Measurements from ENCODE around the gene CLIC3.
"Not testable (repeated sequence)": the region's sequence is repeated elsewhere in the genome, so short reads cannot be mapped to it uniquely, and the experiment has no call there.

CLIC3 gene

DNA sequence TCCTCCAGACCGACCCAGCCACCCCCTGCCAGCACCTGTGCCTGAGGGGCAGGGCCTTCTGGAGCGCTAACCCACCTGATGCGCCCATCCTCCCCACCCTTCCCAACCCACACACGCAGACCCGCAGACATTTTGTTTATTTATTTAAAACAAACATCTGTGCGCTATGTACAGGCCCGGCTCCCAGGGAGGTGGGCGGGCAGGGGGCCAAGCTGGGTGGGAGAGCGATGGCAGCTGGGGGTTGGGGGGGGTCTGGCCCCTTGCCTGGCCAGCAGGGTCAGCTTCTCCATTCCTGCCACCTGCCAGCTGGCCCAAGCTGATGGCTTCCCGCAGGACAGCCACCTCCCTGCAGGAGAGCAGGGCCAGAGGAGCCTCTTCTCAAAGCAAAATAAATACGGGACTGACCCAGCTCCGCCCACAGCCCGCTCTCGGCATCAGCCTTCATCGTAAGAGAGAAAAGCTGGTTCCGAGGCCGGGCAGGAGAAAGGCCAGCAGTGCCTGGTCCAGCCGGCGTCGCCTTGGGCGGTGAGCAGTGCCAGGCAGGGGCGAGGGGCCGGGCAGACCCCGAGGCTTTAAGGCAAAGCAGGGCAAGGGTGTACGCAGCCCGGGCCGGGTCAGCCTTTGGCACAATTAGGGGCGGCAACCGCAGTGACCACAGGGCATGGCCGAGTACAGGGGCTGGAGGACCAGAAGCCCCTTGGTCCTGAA lies 10.9 kb upstream of the CLIC3 start:
- Histone ChIP-seq H3K4me3 (no peak overlapping the region), H3K27ac (no peak overlapping the region)

DNA sequence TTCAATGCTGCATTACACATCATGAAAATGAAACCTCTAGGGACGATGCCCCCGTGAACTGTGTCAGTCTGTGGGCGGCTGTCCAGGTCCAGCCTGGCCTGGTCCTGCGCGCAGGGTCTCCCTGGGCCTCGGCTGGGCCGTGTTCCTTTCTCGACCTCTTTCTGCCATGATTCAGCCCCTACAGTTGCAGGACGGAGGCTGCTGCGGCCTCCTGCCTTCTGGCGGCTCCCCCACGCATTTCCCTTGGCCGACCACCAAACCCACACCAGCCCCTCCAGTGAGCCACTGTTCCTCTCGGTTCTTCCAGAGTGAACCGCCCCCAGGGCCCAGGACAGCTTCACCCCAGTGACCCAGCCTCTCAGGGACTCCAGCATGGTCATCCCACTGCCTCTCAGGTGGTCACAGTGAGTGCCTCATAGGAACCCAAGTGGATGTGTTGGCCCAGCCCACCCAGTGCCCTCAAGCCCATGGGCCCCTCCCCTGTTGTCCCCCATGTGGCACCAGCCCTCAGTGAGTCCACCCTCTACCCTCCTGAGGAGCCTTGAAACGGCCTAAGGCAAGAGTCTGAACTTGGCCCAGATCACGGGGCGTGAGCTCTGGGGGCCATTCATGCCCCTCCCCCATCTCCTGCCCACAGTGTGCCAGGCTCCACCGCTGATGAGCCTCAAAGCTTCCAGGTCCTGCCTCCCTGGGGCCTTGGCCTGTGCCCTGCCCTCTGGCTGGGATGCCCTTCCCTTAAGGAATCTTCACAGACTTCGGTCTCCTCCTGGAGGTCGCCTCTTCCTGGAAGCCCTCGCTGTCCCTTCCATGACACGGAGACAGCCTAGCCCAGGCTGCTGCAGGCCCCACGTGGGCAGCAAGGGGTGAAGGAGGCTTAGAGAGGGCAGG lies 10.0 kb upstream of the CLIC3 start:
- no peak overlapping the region for H3K4me3 ChIP-seq

DNA sequence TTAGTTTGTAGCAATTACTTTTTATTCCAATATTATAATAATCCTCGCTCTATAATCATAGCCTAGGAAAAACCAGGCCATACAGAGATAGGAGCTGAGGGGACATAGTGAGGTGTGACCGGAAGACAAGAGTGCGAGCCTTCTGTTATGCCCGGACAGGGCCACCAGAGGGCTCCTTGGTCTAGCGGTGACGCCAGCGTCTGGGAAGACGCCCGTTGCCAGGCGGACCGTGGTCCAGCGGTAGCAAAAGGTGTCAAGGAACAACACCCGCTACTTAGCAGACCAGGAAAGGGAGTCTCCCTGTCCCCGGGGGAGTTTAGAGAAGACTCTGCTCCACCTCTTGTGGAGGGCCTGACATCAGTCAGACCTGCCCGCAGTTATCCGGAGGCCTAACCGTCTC lies 7.9 kb upstream of the CLIC3 start:
- not testable (repeated sequence) for H3K27ac ChIP-seq, H3K4me3 ChIP-seq

More for the DNA sequence above, 10.0 kb upstream of the CLIC3 start:
- H3K27ac ChIP-seq = no peak overlapping the region

DNA sequence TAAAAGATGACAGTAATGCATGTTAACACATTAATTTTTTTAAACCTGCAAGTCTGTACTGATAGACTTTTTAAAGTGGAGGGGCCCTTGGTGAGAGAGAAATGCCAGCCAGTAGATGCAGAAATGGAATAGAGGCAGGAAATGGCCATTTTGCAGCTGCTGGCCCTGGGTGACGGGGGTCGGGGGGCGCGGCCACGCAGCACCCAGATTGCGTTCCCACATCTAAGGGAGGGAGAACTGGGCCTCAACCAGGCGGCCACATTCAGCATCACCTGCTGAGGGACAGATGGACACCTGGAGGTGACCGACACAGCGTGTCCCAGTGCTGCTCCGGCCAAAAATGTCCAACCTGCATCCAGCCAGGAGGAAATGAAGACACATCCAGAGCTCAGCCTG lies 6.3 kb upstream of the CLIC3 start:
- no peak overlapping the region for H3K4me3 ChIP-seq
- H3K27ac ChIP-seq = no peak overlapping the region

- Histone ChIP-seq H3K4me3 (no peak overlapping the region), H3K27ac (no peak overlapping the region)
These were observed 5.7 kb upstream of the CLIC3 start for GRCh38 chr9:137001857-137002645.

DNA sequence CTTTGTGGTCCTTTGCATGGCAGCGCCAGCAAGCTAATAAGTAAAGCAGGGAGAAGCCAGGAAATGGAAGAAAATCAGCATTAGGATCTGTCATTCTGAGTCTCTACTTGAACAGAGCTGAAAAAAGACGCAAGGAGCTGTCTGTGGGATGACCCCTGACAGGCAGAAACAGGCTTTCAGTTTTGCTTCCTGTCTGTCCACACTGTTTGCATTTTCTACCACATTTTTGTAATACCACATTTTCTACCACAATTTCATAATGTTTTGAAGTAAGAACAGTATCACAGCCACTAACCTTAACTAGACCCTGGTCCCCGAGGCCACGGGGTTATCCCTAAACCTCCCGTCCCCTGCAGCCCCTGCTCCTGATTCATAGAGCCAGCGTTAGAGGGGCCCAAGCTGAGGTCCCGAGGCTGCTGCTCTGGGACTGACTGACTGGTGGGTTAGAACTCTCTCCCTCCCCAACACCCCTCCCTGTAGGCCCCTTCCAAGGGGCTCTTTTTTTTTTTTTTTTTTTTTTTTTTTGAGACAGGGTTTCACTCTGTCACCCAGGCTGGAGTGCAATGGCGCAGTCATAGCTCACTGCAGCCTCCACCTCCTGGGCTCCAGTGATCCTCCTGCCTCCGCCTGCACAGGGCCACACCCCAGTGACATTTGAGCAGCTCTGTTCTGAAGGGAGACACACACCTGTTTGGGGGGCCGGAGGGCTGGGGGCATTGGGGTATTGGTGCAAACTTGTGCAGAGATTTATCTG lies 4.0 kb upstream of the CLIC3 start:
- no peak overlapping the region for H3K4me3 ChIP-seq
- peak overlapping the region in 12 of 21 experiments; percentile 0 to 75 (median 42) for H3K27ac ChIP-seq

GRCh38 chr9:136997830-136998234 lies 1.5 kb upstream of the CLIC3 start:
- Histone ChIP-seq H3K4me3 (no peak overlapping the region), H3K27ac (peak overlapping the region in 6 of 21 experiments; percentile 2 to 85 (median 63))

DNA sequence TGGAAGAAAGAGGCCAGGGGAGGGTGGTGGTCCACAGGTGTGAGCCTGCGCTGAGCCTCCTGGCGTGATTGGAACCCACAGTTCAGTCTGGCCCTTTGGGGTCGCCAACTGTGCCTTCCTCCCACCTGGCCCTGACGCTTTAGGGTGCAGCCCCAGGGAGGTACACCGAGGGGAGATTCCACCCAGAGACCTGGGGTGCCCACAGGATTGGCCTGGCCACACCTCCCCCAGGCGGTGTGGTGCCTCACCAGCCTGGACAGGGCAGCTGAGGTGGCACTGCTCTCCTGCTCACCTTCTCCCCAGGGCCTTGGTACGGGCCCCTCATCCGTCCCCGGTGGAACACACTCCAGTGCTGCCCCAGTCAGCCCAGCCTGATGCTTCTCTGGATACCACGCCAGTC lies 1.0 kb upstream of the CLIC3 start:
- Histone ChIP-seq H3K27ac (peak overlapping the region in 13 of 21 experiments; percentile 2 to 85 (median 48)), H3K4me3 (no peak overlapping the region)

- Histone ChIP-seq H3K27ac (peak overlapping the region in 18 of 21 experiments; percentile 10 to 85 (median 60)), H3K4me3 (peak overlapping the region; percentile 4 to 52 (median 22))
These were observed 526 bp downstream of the CLIC3 start for GRCh38 chr9:136995772-136996311.

GRCh38 chr9:136995362-136995761 lies 1.0 kb downstream of the CLIC3 start:
- peak overlapping the region in 16 of 21 experiments; percentile 9 to 85 (median 60) for H3K27ac ChIP-seq
- peak overlapping the region in 6 of 7 experiments; percentile 1 to 52 (median 22) for H3K4me3 ChIP-seq

GRCh38 chr9:136994888-136995230 lies 1.5 kb downstream of the CLIC3 start:
- H3K4me3 ChIP-seq = peak overlapping the region in 6 of 7 experiments; percentile 1 to 52 (median 22)
- H3K27ac ChIP-seq = peak overlapping the region in 12 of 21 experiments; percentile 0 to 87 (median 60)

DNA sequence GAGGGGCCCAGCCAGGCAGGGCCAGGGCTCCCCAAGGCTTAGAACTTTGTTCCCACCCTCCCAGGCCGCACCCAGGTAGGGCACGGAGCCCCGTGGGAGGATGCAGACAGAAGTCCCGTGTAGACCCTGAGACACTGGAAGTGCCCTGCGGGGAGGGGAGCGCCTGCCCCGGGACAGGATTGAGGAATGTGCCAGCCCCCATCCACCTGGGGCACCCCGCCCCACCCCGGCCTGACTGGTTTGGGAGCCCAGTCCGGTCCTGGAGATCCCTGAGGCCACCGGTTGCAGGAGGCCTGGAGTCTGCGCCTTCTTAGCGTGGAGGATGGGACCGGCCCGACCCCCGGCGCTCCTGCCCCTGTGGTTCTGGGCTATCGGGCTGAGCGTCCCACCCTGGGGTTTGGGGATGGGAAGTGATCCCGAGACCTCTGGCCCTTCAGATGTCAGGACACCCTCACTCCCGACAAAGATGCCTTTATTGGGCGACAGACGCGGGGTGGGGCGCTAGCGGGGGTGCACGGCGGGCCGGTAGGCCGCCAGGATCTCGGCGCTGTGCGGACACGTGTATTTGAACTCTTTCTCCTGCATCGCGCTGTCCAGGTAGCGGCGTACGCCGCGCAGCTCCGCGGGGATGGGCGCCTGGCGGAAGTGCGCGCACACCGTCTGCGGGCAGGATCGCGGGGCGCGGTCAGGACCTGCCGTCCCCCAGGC lies 2.0 kb downstream of the CLIC3 start:
- H3K4me3 ChIP-seq = peak overlapping the region in 5 of 7 experiments; percentile 4 to 52 (median 23)
- H3K27ac ChIP-seq = peak overlapping the region in 9 of 21 experiments; percentile 9 to 87 (median 60)

- Histone ChIP-seq H3K4me3 (peak overlapping the region; percentile 52 to 77 (median 62)), H3K27ac (peak overlapping the region; percentile 24 to 92 (median 82))
These were observed 3.5 kb downstream of the CLIC3 start for GRCh38 chr9:136992819-136993369.

DNA sequence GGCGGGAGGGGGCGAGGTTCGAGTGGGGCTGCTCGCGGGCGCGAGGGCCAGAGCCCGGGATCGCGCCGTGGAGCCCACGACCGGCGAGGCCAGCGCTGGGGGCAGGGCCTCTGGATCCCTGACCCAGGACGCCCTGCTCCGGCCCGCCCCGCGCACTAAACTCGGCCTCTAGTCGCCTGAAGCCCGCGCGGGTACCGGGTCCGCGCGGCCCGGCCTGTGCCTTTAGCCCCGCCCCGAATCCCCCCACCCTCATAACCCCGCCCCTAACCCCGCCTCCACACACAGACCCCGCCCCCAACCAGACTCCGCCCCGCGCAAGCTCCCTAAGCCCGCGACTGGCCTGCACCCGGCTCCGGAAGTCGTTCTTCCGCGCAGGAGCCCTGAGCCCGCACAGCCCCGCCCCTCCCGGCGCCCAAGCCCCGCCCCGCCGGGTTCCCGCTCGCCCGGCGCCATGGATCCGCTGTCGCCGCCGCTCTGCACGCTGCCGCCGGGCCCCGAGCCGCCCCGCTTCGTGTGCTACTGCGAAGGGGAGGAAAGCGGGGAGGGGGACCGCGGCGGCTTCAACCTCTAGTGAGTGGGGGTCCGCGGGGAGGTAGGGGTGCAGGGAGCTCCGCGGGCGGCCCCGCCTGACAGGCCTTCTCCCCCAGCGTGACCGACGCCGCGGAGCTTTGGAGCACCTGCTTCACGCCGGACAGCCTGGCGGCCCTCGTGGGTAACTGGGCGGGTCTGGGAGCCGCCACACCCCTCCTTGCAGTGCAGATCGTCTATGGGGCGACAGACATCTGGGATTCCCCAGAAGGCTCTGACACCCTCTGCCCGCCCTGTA lies 4.2 kb downstream of the CLIC3 start, which contains the start of gene PAXX:
TSS of gene PAXX (plus strand) at position 430 of the 826 bp plus-strand sequence. CDS start at position 452, 22 bp downstream.
- Histone ChIP-seq H3K4me3 (peak within 1 kb of the TSS; percentile 52 to 77 (median 62)), H3K27ac (peak within 1 kb of the TSS; percentile 24 to 92 (median 82))

GRCh38 chr9:136990242-136990911 lies 6.0 kb downstream of the CLIC3 start:
- Histone ChIP-seq H3K4me3 (no peak overlapping the region), H3K27ac (no peak overlapping the region)

- Histone ChIP-seq H3K27ac (no peak overlapping the region), H3K4me3 (no peak overlapping the region)
These were observed 7.5 kb downstream of the CLIC3 start for GRCh38 chr9:136988872-136989271.
